ENCODE results near the gene TRABD2A. TPM values are rescaled to one million over a fixed set of nuclear protein-coding genes. Genes with fewer than 3 reads are reported as not detected.

TRABD2A gene
- total RNA-seq, 1 donor from 2014 or later, result 0.84 TPM

- no peak overlapping the region for H3K4me3 Mint-ChIP-seq
- no peak for TF ChIP-seq CTCF (conservative IDR thresholded peaks at IDR 0.05)
- no peaks in the 10 kb centered on the region for H3K9me3 Mint-ChIP-seq
- no peaks in the 10 kb centered on the region for H3K36me3 Mint-ChIP-seq (ENCODE audit: low read depth)
- H3K27me3 Mint-ChIP-seq (ENCODE audit: low read depth), result no peaks in the 10 kb centered on the region
- DNase-seq (ENCODE audit: low read depth, low spot score), result no peak
- H3K4me1 Mint-ChIP-seq, result no peaks in the 10 kb centered on the region
- H3K27ac Mint-ChIP-seq (ENCODE audit: unreplicated experiment), result no peak overlapping the region
These were observed 59.1 kb downstream of the TRABD2A start for GRCh38 chr2:84821806-84822205.

- no peak overlapping the region for H3K27ac Mint-ChIP-seq (ENCODE audit: unreplicated experiment)
- no peaks in the 10 kb centered on the region for H3K27me3 Mint-ChIP-seq (ENCODE audit: low read depth)
- no peak overlapping the region for H3K4me3 Mint-ChIP-seq
- no peak for TF ChIP-seq CTCF (conservative IDR thresholded peaks at IDR 0.05)
- H3K4me1 Mint-ChIP-seq, result no peaks in the 10 kb centered on the region
- H3K9me3 Mint-ChIP-seq, result no peaks in the 10 kb centered on the region
- H3K36me3 Mint-ChIP-seq (ENCODE audit: low read depth), result no peaks in the 10 kb centered on the region
- no peak for DNase-seq (ENCODE audit: low read depth, low spot score)
These were observed 63.6 kb downstream of the TRABD2A start for GRCh38 chr2:84817239-84817655.

- no peak overlapping the region for H3K4me3 Mint-ChIP-seq
- no peaks in the 10 kb centered on the region for H3K36me3 Mint-ChIP-seq (ENCODE audit: low read depth)
- no peak for TF ChIP-seq CTCF (conservative IDR thresholded peaks at IDR 0.05)
- no peaks in the 10 kb centered on the region for H3K9me3 Mint-ChIP-seq
- H3K4me1 Mint-ChIP-seq, result no peaks in the 10 kb centered on the region
- no peak overlapping the region for H3K27ac Mint-ChIP-seq (ENCODE audit: unreplicated experiment)
- H3K27me3 Mint-ChIP-seq (ENCODE audit: low read depth), result no peaks in the 10 kb centered on the region
- no peak for DNase-seq (ENCODE audit: low read depth, low spot score)
These were observed 64.4 kb downstream of the TRABD2A start for GRCh38 chr2:84816426-84817026.

- H3K36me3 Mint-ChIP-seq (ENCODE audit: low read depth), result no peaks in the 10 kb centered on the region
- DNase-seq (ENCODE audit: low read depth, low spot score), result no peak
- no peaks in the 10 kb centered on the region for H3K9me3 Mint-ChIP-seq
- no peaks in the 10 kb centered on the region for H3K27me3 Mint-ChIP-seq (ENCODE audit: low read depth)
- H3K4me3 Mint-ChIP-seq, result no peak overlapping the region
- H3K27ac Mint-ChIP-seq (ENCODE audit: unreplicated experiment), result no peak overlapping the region
- TF ChIP-seq CTCF (conservative IDR thresholded peaks at IDR 0.05), result no peak
- H3K4me1 Mint-ChIP-seq, result no peaks in the 10 kb centered on the region
These were observed 65.7 kb downstream of the TRABD2A start for GRCh38 chr2:84815146-84815545.

GRCh38 chr2:84811839-84812431 lies 68.9 kb downstream of the TRABD2A start:
- no peaks in the 10 kb centered on the region for H3K9me3 Mint-ChIP-seq
- no peak overlapping the region for H3K27ac Mint-ChIP-seq (ENCODE audit: unreplicated experiment)
- no peaks in the 10 kb centered on the region for H3K36me3 Mint-ChIP-seq (ENCODE audit: low read depth)
- no peak for TF ChIP-seq CTCF (conservative IDR thresholded peaks at IDR 0.05)
- DNase-seq (ENCODE audit: low read depth, low spot score), result no peak
- H3K4me1 Mint-ChIP-seq, result no peaks in the 10 kb centered on the region
- no peak overlapping the region for H3K4me3 Mint-ChIP-seq
- no peaks in the 10 kb centered on the region for H3K27me3 Mint-ChIP-seq (ENCODE audit: low read depth)

All from neural crest cell (in vitro differentiated cells).